ENCODE results near the gene ZBTB18.
A peak's percentile ranks its signal among the peaks of the same experiment; 100 is the strongest.

The ZBTB18 gene

GRCh38 chr1:244074559-244075171, 23.6 kb downstream of the ZBTB18 start:
- DNase-seq (ENCODE audit: extremely low spot score), result no peak
- POLR2A ChIA-PET, result no interaction called here
- TF ChIP-seq FOXA1 (IDR thresholded peaks at IDR 0.05) (no peak), HDGF (IDR thresholded peaks at IDR 0.05; ENCODE audit: borderline replicate concordance) (no peak), ZNF384 (IDR thresholded peaks at IDR 0.05) (no peak), LEF1 (IDR thresholded peaks at IDR 0.05; ENCODE audit: borderline replicate concordance) (no peak), PKNOX1 (IDR thresholded peaks at IDR 0.05) (no peak), SUZ12 (IDR thresholded peaks at IDR 0.05) (no peak), SP1 (IDR thresholded peaks at IDR 0.05) (no peak), NFRKB (IDR thresholded peaks at IDR 0.05) (no peak), TARDBP (IDR thresholded peaks at IDR 0.05) (no peak), ELF4 (IDR thresholded peaks at IDR 0.05) (no peak), CTBP1 (IDR thresholded peaks at IDR 0.05; ENCODE audit: borderline replicate concordance) (no peak), ARNT (IDR thresholded peaks at IDR 0.05) (no peak), L3MBTL2 (conservative IDR thresholded peaks at IDR 0.05) (no peak), BHLHE40 (IDR thresholded peaks at IDR 0.05; ENCODE audit: borderline replicate concordance) (no peak)
- CTCF ChIA-PET, result no interaction called here

- no peak for TF ChIP-seq BHLHE40 (IDR thresholded peaks at IDR 0.05; ENCODE audit: borderline replicate concordance)
- TF ChIP-seq FOXM1 (IDR thresholded peaks at IDR 0.05; ENCODE audit: borderline replicate concordance), result no peak
- no peak for TF ChIP-seq L3MBTL2 (conservative IDR thresholded peaks at IDR 0.05)
- no peak for TF ChIP-seq TARDBP (IDR thresholded peaks at IDR 0.05)
- TF ChIP-seq SP1 (IDR thresholded peaks at IDR 0.05), result no peak
- no peak for TF ChIP-seq NFRKB (IDR thresholded peaks at IDR 0.05)
- no peak for TF ChIP-seq ARNT (IDR thresholded peaks at IDR 0.05)
- TF ChIP-seq FOXK2 (IDR thresholded peaks at IDR 0.05), result no peak
- no peak for TF ChIP-seq ZNF384 (IDR thresholded peaks at IDR 0.05)
- no peak for TF ChIP-seq SUZ12 (IDR thresholded peaks at IDR 0.05)
- ChIA-PET CTCF (no interaction called here), POLR2A (no interaction called here)
- no peak for DNase-seq (ENCODE audit: extremely low spot score)
Observed at GRCh38 chr1:244075247-244075722, 24.2 kb downstream of the ZBTB18 start.

- DNase-seq (ENCODE audit: extremely low spot score), result no peak
- POLR2A ChIA-PET, result no interaction called here
- CTCF ChIA-PET, result interaction anchor here (0.8 kb wide), 1 partner anchor 733 kb away, joined by 3 read pairs; no protein-coding TSS in a partner anchor
- TF ChIP-seq LEF1 (IDR thresholded peaks at IDR 0.05; ENCODE audit: borderline replicate concordance), result no peak
- no peak for TF ChIP-seq PKNOX1 (IDR thresholded peaks at IDR 0.05)
- no peak for TF ChIP-seq HDGF (IDR thresholded peaks at IDR 0.05; ENCODE audit: borderline replicate concordance)
- no peak for TF ChIP-seq SUZ12 (IDR thresholded peaks at IDR 0.05)
- TF ChIP-seq NFRKB (IDR thresholded peaks at IDR 0.05), result no peak
- no peak for TF ChIP-seq FOXA1 (IDR thresholded peaks at IDR 0.05)
- no peak for TF ChIP-seq FOXK2 (IDR thresholded peaks at IDR 0.05)
- no peak for TF ChIP-seq SP1 (IDR thresholded peaks at IDR 0.05)
- TF ChIP-seq BHLHE40 (IDR thresholded peaks at IDR 0.05; ENCODE audit: borderline replicate concordance), result no peak
- TF ChIP-seq FOXM1 (IDR thresholded peaks at IDR 0.05; ENCODE audit: borderline replicate concordance), result no peak
- TF ChIP-seq ZNF384 (IDR thresholded peaks at IDR 0.05), result no peak
- TF ChIP-seq ELF4 (IDR thresholded peaks at IDR 0.05), result no peak
- TF ChIP-seq TARDBP (IDR thresholded peaks at IDR 0.05), result no peak
- no peak for TF ChIP-seq CTBP1 (IDR thresholded peaks at IDR 0.05; ENCODE audit: borderline replicate concordance)
- TF ChIP-seq ARNT (IDR thresholded peaks at IDR 0.05), result no peak
- TF ChIP-seq L3MBTL2 (conservative IDR thresholded peaks at IDR 0.05), result no peak
Observed at GRCh38 chr1:244076740-244077139, 25.7 kb downstream of the ZBTB18 start.

GRCh38 chr1:244077473-244078220, 26.6 kb downstream of the ZBTB18 start:
- CTCF ChIA-PET, result interaction anchor here (0.6 kb wide), 1 partner anchor 195 kb away, joined by 5 read pairs; no protein-coding TSS in a partner anchor
- DNase-seq (ENCODE audit: extremely low spot score), result no peak
- POLR2A ChIA-PET, result no interaction called here
- TF ChIP-seq FOXA1 (IDR thresholded peaks at IDR 0.05) (no peak), PKNOX1 (IDR thresholded peaks at IDR 0.05) (no peak), ARNT (IDR thresholded peaks at IDR 0.05) (no peak), CTBP1 (IDR thresholded peaks at IDR 0.05; ENCODE audit: borderline replicate concordance) (no peak), L3MBTL2 (conservative IDR thresholded peaks at IDR 0.05) (no peak), SP1 (IDR thresholded peaks at IDR 0.05) (no peak), FOXM1 (IDR thresholded peaks at IDR 0.05; ENCODE audit: borderline replicate concordance) (no peak), HDGF (IDR thresholded peaks at IDR 0.05; ENCODE audit: borderline replicate concordance) (no peak), BHLHE40 (IDR thresholded peaks at IDR 0.05; ENCODE audit: borderline replicate concordance) (no peak), ELF4 (IDR thresholded peaks at IDR 0.05) (no peak)

- ChIA-PET POLR2A (no interaction called here), CTCF (no interaction called here)
- TF ChIP-seq CTBP1 (IDR thresholded peaks at IDR 0.05; ENCODE audit: borderline replicate concordance) (no peak), SUZ12 (IDR thresholded peaks at IDR 0.05) (no peak), L3MBTL2 (conservative IDR thresholded peaks at IDR 0.05) (no peak), ARNT (IDR thresholded peaks at IDR 0.05) (no peak), ELF4 (IDR thresholded peaks at IDR 0.05) (no peak), SP1 (IDR thresholded peaks at IDR 0.05) (no peak), BHLHE40 (IDR thresholded peaks at IDR 0.05; ENCODE audit: borderline replicate concordance) (no peak), NFRKB (IDR thresholded peaks at IDR 0.05) (no peak), LEF1 (IDR thresholded peaks at IDR 0.05; ENCODE audit: borderline replicate concordance) (no peak), FOXA1 (IDR thresholded peaks at IDR 0.05) (no peak), FOXM1 (IDR thresholded peaks at IDR 0.05; ENCODE audit: borderline replicate concordance) (no peak), PKNOX1 (IDR thresholded peaks at IDR 0.05) (no peak), ZNF384 (IDR thresholded peaks at IDR 0.05) (no peak), FOXK2 (IDR thresholded peaks at IDR 0.05) (no peak), TARDBP (IDR thresholded peaks at IDR 0.05) (no peak)
- peak; percentile 32 for DNase-seq (ENCODE audit: extremely low spot score)
Observed at GRCh38 chr1:244080343-244080929, 29.4 kb downstream of the ZBTB18 start.
